NCI-H774 (cell line): ENCODE measurements around the gene MLANA.

Source experiments
- DNase-seq: peaks from one replicate; lab custom pipeline; 2025; lab: John Stamatoyannopoulos, UW

MLANA gene

DNA sequence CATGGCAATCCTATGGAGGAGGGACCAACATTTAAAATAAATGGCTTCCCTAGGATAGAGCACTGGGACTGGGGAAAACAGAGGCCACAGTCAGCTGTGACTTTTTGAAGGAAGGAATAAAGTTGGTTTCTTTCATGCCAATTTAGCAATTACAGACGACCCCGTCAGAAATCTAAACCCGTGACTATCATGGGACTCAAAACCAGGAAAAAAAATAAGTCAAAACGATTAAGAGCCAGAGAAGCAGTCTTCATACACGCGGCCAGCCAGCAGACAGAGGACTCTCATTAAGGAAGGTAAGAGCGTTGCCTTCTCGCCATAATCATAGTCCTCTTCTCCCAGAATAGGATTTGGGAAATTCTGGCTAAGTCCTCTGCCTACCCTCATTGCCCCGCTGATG, at the start of gene MLANA:
TSS of gene MLANA (plus strand) at position 249 of the 400 bp plus-strand sequence. CDS start 1,586 bp downstream, outside the sequence.
- no peak for DNase-seq

DNA sequence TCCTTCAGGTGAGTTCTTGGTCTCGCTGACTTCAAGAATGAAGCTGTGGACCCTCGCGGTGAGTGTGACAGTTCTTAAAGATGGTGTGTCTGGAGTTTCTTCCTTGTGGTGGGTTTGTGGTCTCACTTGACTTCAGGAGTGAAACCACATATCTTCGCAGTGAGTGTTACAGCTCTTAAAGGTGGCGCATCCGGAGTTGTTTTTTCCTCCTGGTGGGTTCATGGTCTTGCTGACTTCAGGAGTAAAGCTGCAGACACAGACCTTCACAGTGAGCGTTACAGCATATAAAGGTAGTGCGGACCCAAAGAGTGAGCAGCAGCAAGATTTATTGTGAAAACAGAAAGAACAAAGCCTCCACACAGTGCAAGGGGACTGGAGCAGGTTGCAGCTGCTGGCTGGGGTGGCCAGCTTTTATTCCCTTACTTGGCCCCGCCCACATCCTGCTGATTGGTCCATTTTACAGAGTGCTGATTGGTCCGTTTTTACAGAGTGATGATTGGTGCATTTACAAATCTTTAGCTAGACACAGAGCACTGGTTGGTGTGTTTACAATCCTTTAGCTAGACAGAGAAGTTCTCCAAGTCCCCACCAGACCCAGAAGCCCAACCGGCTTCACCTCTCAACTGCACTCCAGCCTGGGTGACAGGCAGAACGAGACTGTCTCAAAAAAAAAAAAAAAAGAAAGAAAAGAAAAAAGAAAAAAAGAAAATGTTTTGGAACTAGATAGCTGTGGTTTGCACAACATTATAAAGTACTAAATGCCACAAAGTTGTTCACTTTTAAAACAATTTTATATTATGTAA, 48.7 kb upstream of the MLANA start:
- no peak for DNase-seq

DNA sequence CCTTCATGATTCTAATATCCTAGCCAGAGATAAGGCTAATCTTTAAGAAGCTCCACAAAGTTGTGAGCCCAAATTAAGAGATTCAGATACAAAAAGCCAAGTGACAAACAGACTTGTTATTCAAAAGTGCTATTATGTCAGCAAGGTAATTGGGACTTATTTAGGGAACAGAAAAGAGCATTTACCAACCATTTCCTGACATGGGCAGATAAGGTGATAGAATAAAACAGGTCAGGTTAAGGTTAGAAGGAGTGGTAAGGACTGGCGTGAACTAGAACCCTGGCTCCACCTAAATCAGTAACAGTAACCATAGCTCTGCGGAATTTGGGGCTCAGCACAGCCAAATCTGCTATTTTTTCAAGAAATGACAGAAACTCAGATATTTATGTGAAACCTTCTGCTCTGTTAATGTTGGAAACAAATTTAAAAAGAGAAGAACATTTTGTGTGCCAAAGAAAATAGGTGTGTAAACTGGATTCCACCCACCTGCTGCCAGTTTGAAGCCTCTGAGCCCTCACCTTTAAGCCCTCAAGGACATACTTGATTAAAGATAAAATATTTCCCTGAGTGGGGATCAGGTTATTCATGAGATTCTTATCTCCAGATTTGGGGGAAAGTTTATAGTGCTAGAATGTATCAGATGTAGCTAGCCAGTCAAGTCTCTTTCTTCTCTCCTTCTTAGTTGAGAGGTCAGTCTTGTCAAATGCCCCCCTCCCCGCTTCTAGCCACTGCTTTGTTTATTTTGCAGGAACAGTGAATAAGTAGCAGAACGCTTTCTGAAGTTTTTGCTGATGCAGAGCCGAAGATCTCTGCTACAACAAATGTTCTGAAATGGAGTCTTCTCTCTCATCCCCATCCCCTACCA, 47.5 kb upstream of the MLANA start:
- DNase-seq = no peak

DNA sequence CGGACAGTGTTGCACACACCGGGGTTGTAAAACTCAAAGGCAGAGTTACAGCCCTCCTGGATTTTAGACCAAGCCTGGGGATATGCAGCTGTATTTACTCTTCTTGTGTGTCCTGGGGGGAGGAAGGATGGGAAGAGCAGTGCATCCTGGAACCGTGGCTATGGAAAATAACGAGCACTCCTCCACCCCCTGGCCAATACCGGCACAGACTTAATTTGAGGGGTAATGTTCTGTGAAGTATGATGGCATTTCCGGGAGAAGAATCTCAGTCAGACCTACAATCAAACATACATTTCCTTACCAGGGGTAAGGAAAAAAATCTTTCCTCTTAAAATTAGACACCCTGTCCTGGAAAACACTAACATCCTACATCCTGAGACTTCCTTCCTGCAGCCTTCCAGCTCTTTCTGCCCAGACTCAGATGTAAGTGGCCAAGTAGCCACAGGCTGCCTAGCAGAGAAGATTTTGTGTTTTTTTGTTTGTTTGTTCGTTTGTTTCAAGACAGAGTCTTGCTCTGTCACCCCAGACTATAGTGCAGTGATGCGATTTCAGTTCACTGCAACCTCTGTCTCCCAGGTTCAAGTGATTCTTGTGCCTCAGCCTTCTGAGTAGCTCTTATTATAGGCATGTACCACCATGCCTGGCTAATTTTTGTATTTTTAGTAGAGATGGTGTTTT, 46.8 kb upstream of the MLANA start:
- peak; percentile 80 for DNase-seq

- DNase-seq = no peak
Measured at GRCh38 chr9:5845157-5845531, 45.5 kb upstream of the MLANA start.

- peak; percentile 4 for DNase-seq
Measured at GRCh38 chr9:5846096-5846495, 44.6 kb upstream of the MLANA start.

- no peak for DNase-seq
Measured at GRCh38 chr9:5846501-5846921, 44.2 kb upstream of the MLANA start.

GRCh38 chr9:5848372-5848882, 42.3 kb upstream of the MLANA start:
- DNase-seq = no peak

- DNase-seq = no peak
Measured at GRCh38 chr9:5850724-5851122, 40.0 kb upstream of the MLANA start.

- no peak for DNase-seq
Measured at GRCh38 chr9:5851445-5851844, 39.2 kb upstream of the MLANA start.

DNA sequence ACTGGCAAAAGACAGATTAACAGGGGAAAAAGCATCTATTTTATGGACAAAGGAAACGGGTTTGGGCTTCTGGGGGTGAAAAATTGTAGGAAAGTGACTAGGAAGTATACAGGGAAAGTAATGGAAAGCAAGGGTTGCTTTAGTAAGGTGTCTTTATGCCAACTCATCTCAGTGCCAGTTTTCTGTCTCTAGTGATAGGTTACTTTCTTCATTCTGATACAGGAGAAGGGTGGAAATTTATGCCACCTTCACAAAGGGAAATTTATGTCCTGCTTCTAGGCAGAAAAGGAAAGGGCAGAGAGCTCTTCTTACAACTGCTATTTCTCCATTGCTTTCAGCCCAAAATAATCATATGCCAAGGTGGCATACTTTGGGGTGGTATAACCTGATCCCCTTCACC, 37.7 kb upstream of the MLANA start:
- no peak for DNase-seq

DNA sequence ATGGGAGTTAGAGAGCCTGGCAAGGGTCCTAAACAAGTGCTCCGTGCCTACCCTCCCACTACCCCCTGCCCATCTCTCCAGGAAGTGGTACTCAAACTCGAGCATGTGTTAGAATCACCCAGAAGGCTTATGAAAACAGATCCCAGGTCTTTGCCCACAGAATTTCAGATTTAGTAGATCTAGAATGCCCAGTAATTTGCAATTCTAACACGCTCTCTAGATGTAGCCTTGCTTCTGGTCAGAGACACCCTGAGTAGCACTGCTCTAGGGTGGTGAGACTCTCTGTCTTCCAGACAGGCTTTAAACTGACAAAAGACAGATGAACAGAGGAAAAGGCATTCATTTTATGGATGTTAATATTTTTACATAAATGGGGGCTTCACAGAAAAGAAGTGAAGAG, 37.1 kb upstream of the MLANA start:
- DNase-seq = no peak

GRCh38 chr9:5854063-5854790, 36.5 kb upstream of the MLANA start:
- no peak for DNase-seq

DNA sequence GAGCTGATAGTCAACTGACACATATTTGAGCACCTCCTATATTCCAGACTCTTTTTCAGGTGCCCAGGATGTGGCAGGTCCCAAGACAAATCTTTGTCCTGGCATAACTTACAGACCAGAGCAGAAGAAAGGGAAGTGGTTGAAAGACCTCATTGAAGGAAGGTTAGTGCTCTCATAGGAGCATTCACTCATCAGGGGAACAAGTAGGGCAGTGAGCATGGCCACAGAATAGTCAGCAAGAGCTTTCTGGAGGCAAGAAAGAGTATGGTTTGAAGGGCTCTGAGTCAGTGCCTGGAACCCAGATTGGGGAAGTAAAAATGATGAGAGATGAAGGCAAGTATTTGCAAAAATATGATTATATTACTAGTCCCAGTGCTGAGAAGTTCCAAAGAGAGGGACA, 32.8 kb upstream of the MLANA start:
- no peak for DNase-seq

DNA sequence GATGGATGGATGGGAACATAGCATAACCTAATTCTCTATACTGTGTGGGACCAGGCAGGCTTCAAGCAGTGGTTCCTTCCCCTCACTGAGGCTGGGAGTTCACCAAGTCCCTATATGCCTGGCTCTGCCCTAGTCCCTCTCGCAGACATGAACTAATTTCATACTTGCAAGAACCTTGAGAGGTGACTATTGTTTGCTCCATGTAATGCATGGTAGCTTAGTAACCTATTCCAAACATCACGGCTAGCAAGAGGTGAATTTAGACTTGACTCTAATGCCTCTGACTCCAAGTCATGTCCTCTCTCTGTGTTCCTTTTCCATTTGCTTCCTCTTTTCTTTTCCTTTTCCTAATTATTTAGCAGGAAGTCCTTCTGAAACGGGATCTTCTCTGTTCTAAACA, 31.9 kb upstream of the MLANA start:
- DNase-seq = no peak

GRCh38 chr9:5863092-5863746, 27.5 kb upstream of the MLANA start:
- no peak for DNase-seq

GRCh38 chr9:5864446-5864845, 26.2 kb upstream of the MLANA start:
- no peak for DNase-seq

DNA sequence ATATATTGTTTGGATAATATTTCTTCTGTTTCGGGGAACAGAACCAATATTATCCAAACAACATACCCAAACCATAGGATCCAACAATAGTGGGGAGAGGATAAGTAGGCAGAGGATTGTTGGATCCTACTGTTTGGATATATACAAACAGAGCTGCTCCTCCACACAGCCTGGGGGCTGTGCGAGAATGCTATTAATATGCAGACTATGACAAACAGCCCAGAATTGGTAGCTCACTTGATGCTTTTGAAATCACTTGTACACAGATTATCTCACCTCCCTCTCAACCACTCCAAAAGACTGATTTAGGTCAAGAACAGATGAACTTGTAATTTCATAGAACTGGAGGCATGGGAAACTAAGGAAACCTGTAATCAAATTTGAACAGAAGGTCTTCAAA, 24.4 kb upstream of the MLANA start:
- DNase-seq = no peak

- DNase-seq = no peak
Measured at GRCh38 chr9:5866685-5867084, 24.0 kb upstream of the MLANA start.

GRCh38 chr9:5868235-5868634, 22.5 kb upstream of the MLANA start:
- DNase-seq = no peak

- no peak for DNase-seq
Measured at GRCh38 chr9:5869315-5870019, 21.2 kb upstream of the MLANA start.
